HG02571 (cell line): ENCODE measurements around the gene SST.
"Not testable (repeated sequence)": the region's sequence is repeated elsewhere in the genome, so short reads cannot be mapped to it uniquely, and the experiment has no call there.

ENCODE experiments used
- ATAC-seq: cut with Tn5 transposase; IDR thresholded peaks from one replicate; pipeline ENCODE4 v1.9.1; 2021; ENCODE audit warnings: mild to moderate bottlenecking, moderate library complexity; ENCODE audit not compliant: unreplicated experiment

SST gene

DNA sequence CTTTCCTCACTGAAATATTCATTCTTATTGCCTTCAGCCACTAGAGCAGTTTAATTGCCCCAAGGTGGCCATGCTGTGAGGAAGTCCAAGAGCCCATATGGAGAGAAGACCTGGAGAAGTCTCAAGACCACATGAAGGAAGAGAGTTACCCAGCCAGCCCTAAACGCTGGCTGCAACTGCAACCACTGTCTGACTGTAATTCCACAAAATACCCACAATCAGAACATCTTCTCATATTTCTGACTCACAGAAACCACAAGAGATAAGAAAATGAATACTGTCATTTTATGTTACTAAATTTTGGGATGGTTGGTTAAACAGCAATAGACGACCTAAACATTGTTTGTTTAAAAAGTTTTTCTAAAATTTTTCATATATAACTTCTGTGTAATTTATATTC is 14.7 kb upstream of the SST start:
- ATAC-seq, result no peak

GRCh38 chr3:187684444-187684843 is 14.2 kb upstream of the SST start:
- ATAC-seq, result no peak

GRCh38 chr3:187681756-187682155 is 11.6 kb upstream of the SST start:
- ATAC-seq, result not testable (repeated sequence)

DNA sequence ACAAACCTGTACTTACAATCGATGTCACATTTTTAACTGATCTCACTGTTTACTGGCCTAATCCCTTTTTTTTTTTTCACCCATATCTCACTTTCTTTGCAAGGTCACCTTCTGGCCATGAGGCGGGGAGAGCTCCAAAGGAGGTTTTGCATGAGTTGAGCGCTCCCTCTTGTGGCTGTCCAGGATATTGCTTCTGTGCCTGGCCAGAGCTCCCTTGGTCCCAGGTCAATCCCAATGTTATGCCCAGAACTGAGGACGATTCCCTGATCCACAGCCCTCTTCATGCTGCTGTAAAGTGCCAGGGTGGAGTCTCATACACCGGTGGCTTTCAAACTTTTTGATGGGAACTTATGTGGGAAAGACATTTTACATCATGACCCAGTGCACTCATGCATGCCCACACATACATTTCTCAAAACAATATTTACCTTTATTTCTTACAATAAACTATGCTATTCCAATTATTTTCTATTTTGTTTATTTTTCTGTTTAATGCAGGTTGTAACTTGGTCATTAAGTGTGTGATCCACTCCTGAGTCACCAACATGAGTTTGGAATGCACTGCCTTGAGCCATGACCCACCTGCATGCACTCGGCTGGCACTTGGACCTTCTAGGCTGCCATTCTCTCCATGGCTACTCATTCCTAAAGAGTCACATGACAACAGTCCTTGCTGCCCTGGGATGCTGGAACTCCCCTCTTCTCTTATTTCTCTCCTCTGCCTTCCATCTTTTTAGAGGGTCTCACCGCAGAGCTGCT is 9.6 kb upstream of the SST start:
- no peak for ATAC-seq

DNA sequence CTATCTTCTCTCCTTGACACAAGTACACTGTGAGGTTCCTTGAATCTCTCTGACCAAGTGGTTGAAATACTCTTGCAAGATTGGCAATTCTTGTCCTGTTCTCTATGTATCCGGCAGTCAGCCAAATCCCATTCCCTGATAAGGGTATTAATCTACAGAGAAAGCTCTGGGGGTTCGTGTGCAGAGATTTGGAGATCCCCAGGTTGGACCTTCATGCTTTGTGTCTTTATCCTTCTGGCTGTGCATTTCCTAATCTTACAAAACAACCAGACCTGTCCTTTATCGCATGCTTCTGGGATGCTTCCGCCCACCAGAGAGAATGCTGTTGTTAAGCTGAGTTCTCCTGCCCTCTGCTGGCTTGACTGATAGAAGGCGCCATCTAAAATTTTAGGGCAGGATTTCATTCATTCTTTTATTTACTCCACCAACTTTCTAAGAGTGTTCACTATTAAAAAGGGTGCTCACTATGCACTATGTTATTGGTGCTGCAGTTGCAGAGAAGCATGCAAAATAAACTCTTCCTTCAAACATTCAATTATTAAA is 8.6 kb upstream of the SST start:
- ATAC-seq, result no peak

DNA sequence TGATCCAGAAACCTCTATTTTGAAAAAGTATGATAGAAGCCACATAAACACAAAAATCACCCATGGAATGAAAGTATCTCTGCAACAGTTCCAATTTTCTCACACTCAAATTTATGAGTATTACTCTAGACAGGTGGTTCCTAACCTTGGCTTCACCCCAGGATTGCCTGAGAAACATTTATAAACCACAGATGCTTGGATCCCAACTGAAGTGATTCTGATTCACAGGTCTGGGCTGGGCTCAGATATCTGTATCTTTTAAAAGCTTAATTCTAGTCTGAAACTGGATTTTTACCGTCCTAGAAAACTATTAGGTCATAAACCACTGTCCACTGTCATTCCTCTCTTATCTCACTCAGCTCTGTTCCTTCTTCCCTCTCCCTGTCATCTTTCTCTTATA is 7.4 kb upstream of the SST start:
- ATAC-seq, result no peak

DNA sequence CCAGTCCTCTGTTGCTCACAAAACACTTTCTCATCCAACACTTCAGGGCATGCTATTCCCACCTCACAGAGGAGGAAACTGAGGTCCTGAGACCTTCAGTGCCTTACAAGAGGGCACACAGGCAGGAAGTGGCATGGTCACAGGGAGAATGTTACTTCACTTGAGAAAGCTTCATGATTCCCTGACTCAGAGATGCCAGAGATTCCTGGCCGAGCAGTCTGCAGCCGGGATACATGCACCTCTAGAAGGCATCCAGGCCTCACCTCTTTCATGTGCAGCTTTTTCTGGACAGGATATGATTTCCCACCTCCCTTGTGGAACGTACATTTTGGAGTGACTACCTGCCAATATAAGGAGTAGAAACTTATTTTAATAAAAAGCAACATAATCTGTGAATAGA is 2.8 kb upstream of the SST start:
- no peak for ATAC-seq

DNA sequence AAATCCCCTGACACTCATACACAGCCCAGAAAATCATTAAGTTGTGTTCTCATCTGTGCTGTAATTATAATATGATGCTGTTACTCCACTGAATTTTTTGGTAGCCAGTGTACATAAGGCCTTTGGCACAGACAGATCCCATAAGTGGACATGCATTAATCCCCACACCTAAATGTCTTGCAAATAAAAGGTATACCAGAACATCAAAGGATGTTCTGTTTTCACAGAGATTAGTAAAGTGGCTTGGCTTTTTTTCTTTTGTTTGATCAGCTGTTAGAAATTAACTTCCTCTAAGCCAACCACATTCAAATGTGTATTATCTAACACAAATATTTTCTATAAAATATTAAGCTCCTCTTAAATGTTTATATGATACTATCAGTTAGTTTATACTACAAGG is 2.7 kb downstream of the SST start:
- ATAC-seq, result no peak

- ATAC-seq, result no peak
Measured at GRCh38 chr3:187665764-187666402, 4.3 kb downstream of the SST start.

- ATAC-seq, result no peak
Measured at GRCh38 chr3:187665010-187665409, 5.2 kb downstream of the SST start.

DNA sequence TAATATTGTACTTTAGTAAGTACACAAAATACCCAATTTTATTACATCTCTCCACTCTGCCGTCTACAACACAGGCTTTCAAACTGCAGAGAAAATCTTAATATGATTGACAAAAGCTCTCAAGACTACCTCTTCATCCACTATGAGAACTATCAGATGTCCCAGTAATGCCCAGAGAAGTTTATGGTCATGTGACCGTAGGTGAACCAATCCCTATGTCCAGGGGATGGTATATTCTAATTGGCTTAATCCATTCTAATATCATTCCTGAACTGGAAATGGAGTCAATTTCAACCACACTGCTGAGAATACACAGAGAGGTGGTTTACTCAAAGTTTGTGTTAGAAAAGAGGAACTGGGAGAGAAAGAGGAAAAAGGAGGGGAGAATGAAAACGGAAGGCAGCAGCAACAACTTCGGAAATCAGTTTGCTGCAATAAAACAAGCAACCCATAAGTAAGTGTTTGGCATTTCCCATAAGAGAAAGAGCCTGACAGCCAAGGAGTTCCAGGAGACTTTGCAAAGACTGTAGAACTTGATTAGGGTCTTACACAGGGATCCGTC is 7.3 kb downstream of the SST start:
- no peak for ATAC-seq

DNA sequence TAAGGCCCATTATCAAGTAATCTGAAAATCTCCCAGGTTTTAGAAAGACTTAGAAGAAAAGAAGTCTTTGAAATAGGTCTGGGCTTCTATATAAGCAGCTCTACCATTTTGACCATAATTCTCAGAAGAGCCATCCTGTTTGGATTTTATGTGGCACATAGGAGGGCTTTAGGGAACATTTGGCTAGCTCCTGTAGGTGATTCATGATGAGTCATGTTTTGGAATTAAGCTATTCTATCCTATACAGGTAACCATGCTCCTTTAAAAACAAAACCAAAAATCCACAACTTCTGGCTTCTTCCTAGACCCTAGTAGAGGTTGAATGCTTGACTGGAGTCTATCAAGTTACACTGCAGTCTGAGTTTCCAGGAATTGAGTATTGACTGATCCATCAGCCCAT is 8.9 kb downstream of the SST start:
- no peak for ATAC-seq

GRCh38 chr3:187651282-187651681 is 18.9 kb downstream of the SST start:
- no peak for ATAC-seq

DNA sequence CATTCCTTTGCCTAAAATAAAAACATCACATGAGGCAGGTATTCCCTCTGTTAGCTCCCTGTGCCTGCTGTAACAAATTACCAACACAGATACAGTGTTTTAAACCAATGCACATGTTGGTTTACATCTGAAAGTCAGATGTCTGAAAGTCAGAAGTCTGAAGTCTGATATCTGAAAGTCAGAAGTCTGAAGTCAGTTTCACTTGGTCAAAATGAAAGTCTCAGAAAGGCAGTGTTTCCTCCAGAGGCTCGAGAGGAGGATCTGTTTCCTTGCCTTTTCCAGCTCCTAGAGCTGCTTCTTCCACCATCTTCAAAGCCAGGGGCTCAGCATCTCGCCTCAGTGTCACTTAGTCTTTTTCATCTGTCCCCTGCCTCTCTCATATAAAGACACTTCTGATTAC is 22.0 kb downstream of the SST start:
- ATAC-seq, result peak; percentile 90

DNA sequence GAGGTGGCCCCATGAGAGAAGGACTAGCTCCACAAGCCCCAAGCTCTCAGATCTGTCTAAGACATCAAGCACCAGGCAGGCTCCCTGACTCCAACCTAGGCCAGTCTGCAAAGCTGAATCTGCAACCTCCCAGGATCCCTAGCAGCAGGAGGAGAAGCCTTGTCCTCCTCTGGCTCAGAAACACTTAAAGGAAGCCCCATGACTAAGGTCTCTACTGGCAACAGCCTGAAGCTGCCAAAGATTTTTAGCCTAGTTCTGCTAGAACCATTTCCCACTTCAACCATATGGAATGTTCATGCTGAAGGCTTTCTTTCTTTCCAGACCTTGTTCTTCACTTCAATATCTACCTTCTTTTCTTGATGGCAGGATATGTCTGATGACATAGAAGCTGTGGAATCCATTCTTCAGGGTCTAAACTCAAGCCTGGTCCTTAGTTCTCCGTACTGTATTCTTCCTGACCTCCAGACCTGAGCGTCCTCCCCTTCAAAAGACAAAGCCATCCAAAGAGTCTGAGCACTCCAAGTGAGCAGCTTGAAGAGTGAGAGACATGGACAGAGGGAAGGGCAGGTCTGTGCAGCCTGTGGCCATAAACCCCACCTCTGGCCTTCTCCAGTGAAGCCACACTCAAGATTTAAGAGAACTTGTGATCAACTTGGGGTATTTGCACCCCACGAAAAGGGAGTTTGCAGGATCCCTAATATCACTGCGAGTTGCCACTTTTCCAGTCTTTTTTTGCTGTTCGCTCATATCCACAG is 23.1 kb downstream of the SST start:
- no peak for ATAC-seq

DNA sequence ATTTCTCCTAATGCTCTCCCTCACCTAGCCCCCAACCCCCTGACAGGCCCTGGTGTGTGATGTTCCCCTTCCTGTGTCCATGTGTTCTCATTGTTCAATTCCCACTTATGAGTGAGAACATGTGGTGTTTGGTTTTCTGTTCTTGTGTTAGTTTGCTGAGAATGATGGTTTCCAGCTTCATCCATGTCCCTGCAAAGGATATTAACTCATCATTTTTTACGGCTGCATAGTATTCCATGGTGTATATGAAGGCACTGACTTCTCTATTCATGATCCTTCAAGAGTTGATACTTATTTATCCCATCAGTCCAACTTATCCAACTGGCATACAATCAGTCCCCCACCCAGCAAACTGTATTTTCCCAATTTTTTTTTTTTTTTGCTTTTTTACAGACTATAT is 24.8 kb downstream of the SST start:
- ATAC-seq, result not testable (repeated sequence)

GRCh38 chr3:187642861-187643260 is 27.3 kb downstream of the SST start:
- no peak for ATAC-seq

DNA sequence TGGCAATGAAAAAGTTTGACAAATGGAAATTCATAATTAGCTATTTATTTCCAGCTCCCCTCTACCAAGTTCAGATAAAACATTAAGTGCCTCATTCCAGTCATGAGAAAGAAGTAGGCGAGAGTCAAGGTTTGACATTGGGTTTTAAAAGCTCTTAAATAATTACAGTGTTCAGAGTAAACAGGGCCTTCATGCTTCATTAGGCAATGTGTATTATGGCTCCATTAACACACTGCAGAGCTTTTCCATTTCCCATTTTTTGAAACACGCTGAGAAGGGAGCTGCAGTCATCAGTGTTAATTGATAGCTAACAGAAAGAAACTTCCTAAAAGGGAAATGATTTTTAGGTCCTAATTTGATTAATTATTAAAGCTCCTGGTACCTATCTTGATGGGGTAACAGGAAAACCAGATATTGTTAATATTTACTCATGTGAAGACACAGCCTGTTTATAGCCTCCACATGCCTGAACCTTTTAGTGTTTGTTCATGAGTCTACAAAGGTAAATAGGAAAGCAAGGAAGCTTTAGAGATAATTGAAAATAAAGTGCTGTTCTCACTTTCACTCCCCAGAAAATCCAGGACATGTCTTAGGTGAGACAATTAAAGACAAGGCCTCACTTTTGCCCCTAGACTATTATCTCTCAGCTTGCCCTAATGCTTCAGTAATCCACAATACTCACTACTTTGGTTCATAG is 28.7 kb downstream of the SST start:
- ATAC-seq, result no peak

DNA sequence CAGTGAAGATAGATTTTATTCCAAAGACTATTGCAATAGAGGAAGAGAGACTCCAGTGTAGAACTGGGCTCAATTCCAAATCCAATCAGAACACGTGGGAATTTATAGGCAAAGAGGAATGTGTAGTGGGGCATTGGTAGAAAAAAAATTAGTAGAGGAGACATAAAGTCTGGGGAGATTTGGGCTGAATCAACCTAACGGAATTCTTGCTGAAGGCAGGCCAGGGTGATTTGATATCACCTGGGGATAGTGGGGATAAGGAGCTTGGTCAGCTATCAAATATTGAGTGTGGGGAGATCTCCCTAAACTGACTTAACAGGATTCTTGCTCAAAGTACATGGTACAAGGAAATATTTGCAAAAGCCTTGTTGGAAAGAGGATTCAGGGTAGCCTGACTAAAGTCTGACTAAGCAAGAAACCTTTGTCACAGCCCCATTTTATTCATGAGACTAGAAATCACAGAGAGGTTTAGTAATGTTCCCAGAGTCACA is 29.6 kb downstream of the SST start:
- ATAC-seq, result no peak

GRCh38 chr3:187639927-187640568 is 30.1 kb downstream of the SST start:
- no peak for ATAC-seq
